DOHH2 (cell line): ENCODE measurements around the gene KIF21A.

Experiments
- CTCF ChIP-seq: fragments of 200-600 bp; sonication (generic); IDR thresholded peaks from one replicate; pipeline ENCODE4 v1.5.1; 2014; ENCODE audit warnings: antibody characterized with exemption, mild to moderate bottlenecking, low read depth, low read length; ENCODE audit not compliant: poor library complexity, severe bottlenecking
- EZH2phosphoT487 ChIP-seq: fragments of 200-600 bp; sonication (generic); IDR thresholded peaks from 2 replicates; pipeline ENCODE4 v1.6.1; 2017; ENCODE audit warnings: borderline replicate concordance, mild to moderate bottlenecking, antibody characterized with exemption, low read length, moderate library complexity, mixed read lengths

- TF ChIP-seq CTCF: no peak
- no peak for TF ChIP-seq EZH2phosphoT487
Measured at GRCh38 chr12:39417916-39418315, 25.0 kb downstream of the KIF21A start.
